CD8-positive, alpha-beta memory T cell (primary cell): ENCODE results near the gene SPAM1. TPM values are rescaled to one million over a fixed set of nuclear protein-coding genes. Genes with fewer than 3 reads are reported as not detected.

Experiments used
- CTCF ChIA-PET: fragments of 350-600 bp; sonication (Branson Sonifier 250); formaldehyde crosslinking; loops from one replicate; lab custom pipeline; 2021; ENCODE audit warnings: antibody characterized with exemption; lab: Charles Lee
- POLR2A ChIA-PET: fragments of 350-600 bp; sonication (Branson Sonifier 250); formaldehyde crosslinking; loops from one replicate; lab custom pipeline; 2021; ENCODE audit warnings: antibody characterized with exemption; lab: Charles Lee
- DNase-seq, 5 donors: peaks; one replicate each; pipeline versions ENCODE4 v3.0.0 to v3.0.0-alpha.2; 2020 to 2022; ENCODE audit warnings: mixed read lengths in 1 of 5
- H3K27ac ChIP-seq: one replicate; pipeline ENCODE4 v1.7.0; 2013; ENCODE audit warnings: low read depth, mild to moderate bottlenecking, low read length, moderate library complexity
- H3K27me3 ChIP-seq: 2 replicates; pipeline ENCODE4 v1.7.0; 2013; ENCODE audit warnings: low read length, mild to moderate bottlenecking; ENCODE audit not compliant: insufficient read depth, poor library complexity, severe bottlenecking
- H3K36me3 ChIP-seq: 2 replicates; pipeline ENCODE4 v1.7.0; 2013; ENCODE audit warnings: mild to moderate bottlenecking, low read length, moderate library complexity; ENCODE audit not compliant: insufficient read depth
- H3K4me1 ChIP-seq: 2 replicates; pipeline ENCODE4 v1.7.0; 2013; ENCODE audit warnings: mild to moderate bottlenecking, low read length, moderate library complexity; ENCODE audit not compliant: insufficient read depth
- H3K4me3 ChIP-seq: 2 replicates; pipeline ENCODE4 v1.7.0; 2013; ENCODE audit warnings: mild to moderate bottlenecking, low read length
- H3K9me3 ChIP-seq: 2 replicates; pipeline ENCODE4 v1.7.0; 2013; ENCODE audit warnings: mild to moderate bottlenecking, low read length
- H3K27ac Mint-ChIP-seq, 8 donors: one replicate each; pipeline ENCODE4 v1.8.0; 2020 to 2021; ENCODE audit warnings: mixed read lengths in 8 of 8, mild to moderate bottlenecking in 6 of 8, inconsistent platforms in 3 of 8, moderate library complexity in 3 of 8
- H3K27me3 Mint-ChIP-seq, 2 donors: one replicate each; pipeline ENCODE4 v1.8.0; 2020 to 2021; ENCODE audit warnings: mixed read lengths in 2 of 2, mild to moderate bottlenecking in 1 of 2, moderate library complexity in 1 of 2
- H3K36me3 Mint-ChIP-seq, 3 donors: one replicate each; pipeline ENCODE4 v1.8.0; 2020 to 2021; ENCODE audit warnings: mixed read lengths in 3 of 3, inconsistent platforms in 1 of 3, mild to moderate bottlenecking in 1 of 3
- H3K4me1 Mint-ChIP-seq, 3 donors: one replicate each; pipeline ENCODE4 v1.8.0; 2020 to 2021; ENCODE audit warnings: mixed read lengths in 3 of 3, inconsistent platforms in 1 of 3, mild to moderate bottlenecking in 1 of 3
- H3K4me3 Mint-ChIP-seq, 7 donors: one replicate each; pipeline ENCODE4 v1.8.0; 2020 to 2021; ENCODE audit warnings: mixed read lengths in 7 of 7, mild to moderate bottlenecking in 6 of 7, moderate library complexity in 4 of 7, inconsistent platforms in 2 of 7
- H3K9me3 Mint-ChIP-seq, 5 donors: one replicate each; pipeline ENCODE4 v1.8.0; 2020 to 2022; ENCODE audit warnings: mixed read lengths in 5 of 5, mild to moderate bottlenecking in 3 of 5, moderate library complexity in 2 of 5, inconsistent platforms in 1 of 5
- polyA plus RNA-seq: library from polyadenylated mRNA; unstranded; fragments of 300-500 nt; fragmentation: Illumina TruSeq; gene quantifications from one replicate; pipeline ENCODE4 v1.2.3, GENCODE V29; 2021
- total RNA-seq, 2 experiments: library from RNA; stranded (reverse); gene quantifications; one replicate each; pipeline ENCODE4 v1.2.3, GENCODE V29; 2021

Gene SPAM1
- total and polyA plus RNA-seq, 3 experiments from 2014 or later, result not detected

GRCh38 chr7:123936388-123936787 lies 11.3 kb downstream of the SPAM1 start:
- Histone ChIP-seq H3K9me3 (no peaks in the 10 kb centered on the region), H3K4me1 (no peaks in the 10 kb centered on the region), H3K27ac (no peak overlapping the region), H3K36me3 (no peaks in the 10 kb centered on the region), H3K27me3 (no peaks in the 10 kb centered on the region), H3K4me3 (no peak overlapping the region)
- no peak for DNase-seq
- Mint-ChIP-seq H3K4me3 (no peak overlapping the region), H3K9me3 (peaks cover 2 to 12% (median 4%) of the 10 kb centered on the region in 5 donors), H3K4me1 (no peaks in the 10 kb centered on the region), H3K27me3 (peaks cover 0 to 4% of the 10 kb centered on the region in 2 donors), H3K27ac (no peak overlapping the region), H3K36me3 (no peaks in the 10 kb centered on the region)
- POLR2A ChIA-PET, result no interaction called here
- CTCF ChIA-PET, result no interaction called here

GRCh38 chr7:123939784-123940183 lies 14.7 kb downstream of the SPAM1 start:
- Histone ChIP-seq H3K27me3 (no peaks in the 10 kb centered on the region), H3K4me3 (no peak overlapping the region), H3K27ac (no peak overlapping the region), H3K4me1 (no peaks in the 10 kb centered on the region), H3K36me3 (no peaks in the 10 kb centered on the region), H3K9me3 (no peaks in the 10 kb centered on the region)
- Mint-ChIP-seq H3K27me3 (peaks cover 2 to 5% of the 10 kb centered on the region in 2 donors), H3K4me3 (no peak overlapping the region), H3K4me1 (no peaks in the 10 kb centered on the region), H3K27ac (no peak overlapping the region), H3K36me3 (no peaks in the 10 kb centered on the region), H3K9me3 (peaks cover 0 to 12% (median 4%) of the 10 kb centered on the region in 5 donors)
- ChIA-PET POLR2A (no interaction called here), CTCF (no interaction called here)
- no peak for DNase-seq

- Mint-ChIP-seq H3K4me3 (no peak overlapping the region), H3K9me3 (peaks cover 0 to 5% (median 3%) of the 10 kb centered on the region in 5 donors), H3K27ac (no peak overlapping the region), H3K4me1 (no peaks in the 10 kb centered on the region), H3K27me3 (peaks cover 2 to 5% of the 10 kb centered on the region in 2 donors), H3K36me3 (no peaks in the 10 kb centered on the region)
- no peaks in the 10 kb centered on the region for H3K9me3 ChIP-seq
- CTCF ChIA-PET, result no interaction called here
- H3K4me3 ChIP-seq, result no peak overlapping the region
- DNase-seq, result no peak
- H3K36me3 ChIP-seq, result no peaks in the 10 kb centered on the region
- H3K27ac ChIP-seq, result no peak overlapping the region
- POLR2A ChIA-PET, result no interaction called here
- H3K27me3 ChIP-seq, result no peaks in the 10 kb centered on the region
- H3K4me1 ChIP-seq, result no peaks in the 10 kb centered on the region
Observed at GRCh38 chr7:123941391-123942180, 16.5 kb downstream of the SPAM1 start.

- no peaks in the 10 kb centered on the region for H3K27me3 ChIP-seq
- DNase-seq, result no peak
- Mint-ChIP-seq H3K27ac (no peak overlapping the region), H3K36me3 (no peaks in the 10 kb centered on the region), H3K9me3 (no peaks in the 10 kb centered on the region), H3K4me1 (no peaks in the 10 kb centered on the region), H3K27me3 (peaks cover 2 to 5% of the 10 kb centered on the region in 2 donors), H3K4me3 (no peak overlapping the region)
- no peaks in the 10 kb centered on the region for H3K4me1 ChIP-seq
- no peak overlapping the region for H3K27ac ChIP-seq
- no peaks in the 10 kb centered on the region for H3K36me3 ChIP-seq
- no peaks in the 10 kb centered on the region for H3K9me3 ChIP-seq
- ChIA-PET POLR2A (no interaction called here), CTCF (no interaction called here)
- H3K4me3 ChIP-seq, result no peak overlapping the region
Observed at GRCh38 chr7:123944395-123944794, 19.4 kb downstream of the SPAM1 start.

GRCh38 chr7:123945938-123946337 lies 20.9 kb downstream of the SPAM1 start:
- no peak overlapping the region for H3K4me3 ChIP-seq
- DNase-seq, result no peak
- Mint-ChIP-seq H3K36me3 (no peaks in the 10 kb centered on the region), H3K27me3 (peaks cover 5 to 7% of the 10 kb centered on the region in 2 donors), H3K4me3 (no peak overlapping the region), H3K4me1 (no peaks in the 10 kb centered on the region), H3K27ac (no peak overlapping the region), H3K9me3 (peaks cover 0 to 3% (median 0%) of the 10 kb centered on the region in 5 donors)
- no peak overlapping the region for H3K27ac ChIP-seq
- no peaks in the 10 kb centered on the region for H3K4me1 ChIP-seq
- no peaks in the 10 kb centered on the region for H3K27me3 ChIP-seq
- no peaks in the 10 kb centered on the region for H3K36me3 ChIP-seq
- ChIA-PET CTCF (interaction anchor here (1.1 to 1.3 kb wide), 2 partner anchors 11 to 22 kb away, joined by 3 to 4 read pairs; no protein-coding TSS in a partner anchor), POLR2A (no interaction called here)
- H3K9me3 ChIP-seq, result no peaks in the 10 kb centered on the region

- no peak overlapping the region for H3K27ac Mint-ChIP-seq
- ChIA-PET CTCF (no interaction called here), POLR2A (no interaction called here)
- H3K27me3 Mint-ChIP-seq, result peaks cover 0 to 10% of the 10 kb centered on the region in 2 donors
- H3K36me3 ChIP-seq, result no peaks in the 10 kb centered on the region
- H3K27me3 ChIP-seq, result no peaks in the 10 kb centered on the region
- no peak for DNase-seq
- H3K36me3 Mint-ChIP-seq, result no peaks in the 10 kb centered on the region
- H3K4me3 ChIP-seq, result no peak overlapping the region
- H3K4me1 ChIP-seq, result no peaks in the 10 kb centered on the region
- no peak overlapping the region for H3K27ac ChIP-seq
- peaks cover 0 to 3% (median 0%) of the 10 kb centered on the region in 5 donors for H3K9me3 Mint-ChIP-seq
- no peaks in the 10 kb centered on the region for H3K9me3 ChIP-seq
- no peaks in the 10 kb centered on the region for H3K4me1 Mint-ChIP-seq
- no peak overlapping the region for H3K4me3 Mint-ChIP-seq
Observed at GRCh38 chr7:123948136-123948535, 23.1 kb downstream of the SPAM1 start.

- DNase-seq, result no peak
- H3K36me3 ChIP-seq, result no peaks in the 10 kb centered on the region
- H3K4me1 ChIP-seq, result no peaks in the 10 kb centered on the region
- ChIA-PET POLR2A (no interaction called here), CTCF (no interaction called here)
- Mint-ChIP-seq H3K27me3 (no peaks in the 10 kb centered on the region), H3K4me1 (no peaks in the 10 kb centered on the region), H3K9me3 (peaks cover 0 to 8% (median 0%) of the 10 kb centered on the region in 5 donors), H3K27ac (no peak overlapping the region), H3K36me3 (no peaks in the 10 kb centered on the region), H3K4me3 (no peak overlapping the region)
- no peaks in the 10 kb centered on the region for H3K27me3 ChIP-seq
- no peaks in the 10 kb centered on the region for H3K9me3 ChIP-seq
- H3K4me3 ChIP-seq, result no peak overlapping the region
- no peak overlapping the region for H3K27ac ChIP-seq
Observed at GRCh38 chr7:123958186-123958703, 33.2 kb downstream of the SPAM1 start.

- Mint-ChIP-seq H3K9me3 (peaks cover 0 to 10% (median 0%) of the 10 kb centered on the region in 5 donors), H3K36me3 (no peaks in the 10 kb centered on the region), H3K27ac (no peak overlapping the region), H3K27me3 (peaks cover 0 to 1% of the 10 kb centered on the region in 2 donors), H3K4me1 (no peaks in the 10 kb centered on the region), H3K4me3 (no peak overlapping the region)
- Histone ChIP-seq H3K9me3 (no peaks in the 10 kb centered on the region), H3K4me1 (no peaks in the 10 kb centered on the region), H3K27ac (no peak overlapping the region), H3K36me3 (no peaks in the 10 kb centered on the region), H3K27me3 (no peaks in the 10 kb centered on the region), H3K4me3 (no peak overlapping the region)
- CTCF ChIA-PET, result no interaction called here
- no peak for DNase-seq
- POLR2A ChIA-PET, result no interaction called here
Observed at GRCh38 chr7:123961771-123962170, 36.7 kb downstream of the SPAM1 start.
